Prostate gland (tissue), 2 donors: ENCODE measurements around the gene PPP2R5E. TPM values are rescaled to one million over a fixed set of nuclear protein-coding genes. Genes with fewer than 3 reads are reported as not detected.
"Not testable (repeated sequence)": the region's sequence is repeated elsewhere in the genome, so short reads cannot be mapped to it uniquely, and the experiment has no call there.

Source experiments
- DNase-seq: peaks from one replicate; pipeline ENCODE4 v3.0.0-alpha.2; 2019; ENCODE audit warnings: low spot score
- H3K27ac ChIP-seq, 2 donors: fragments of 200-600 bp; sonication (generic); 2 replicates each; pipeline ENCODE4 v1.5.1; 2017 to 2019
- H3K27me3 ChIP-seq: fragments of 200-600 bp; sonication (generic); replicated peaks from 2 replicates; pipeline ENCODE4 v1.5.1; 2019; ENCODE audit not compliant: insufficient read depth
- H3K36me3 ChIP-seq, 2 donors: fragments of 200-600 bp; sonication (generic); 1 replicate in 1 of 2; 2 replicates in 1 of 2; pipeline versions ENCODE4 v1.5.1 to v1.8.1; 2017 to 2019
- H3K4me1 ChIP-seq: fragments of 200-600 bp; sonication (generic); replicated peaks from 2 replicates; pipeline ENCODE4 v1.5.1; 2019
- H3K4me3 ChIP-seq, 2 donors: fragments of 200-600 bp; sonication (generic); 2 replicates each; pipeline ENCODE4 v1.5.1; 2017 to 2019
- H3K9me3 ChIP-seq: fragments of 200-600 bp; sonication (generic); 2 replicates; pipeline ENCODE4 v1.5.1; 2017
- POLR2A ChIP-seq: fragments of 450-650 bp; IDR thresholded peaks from one replicate; pipeline ENCODE4 v1.6.1; 2016; ENCODE audit warnings: antibody characterized with exemption, mild to moderate bottlenecking
- POLR2AphosphoS5 ChIP-seq: sonication (generic); formaldehyde crosslinking; IDR thresholded peaks from one replicate; pipeline ENCODE4 v1.6.1; 2017; ENCODE audit warnings: antibody characterized with exemption
- WGBS: methylation state at CpG from one replicate; pipeline ENCODE4 v1.1.5; 2018; 5-methylcytosine and 5-hydroxymethylcytosine counted together
- intact Hi-C: fragments of 100-400 bp; cut with DNase I; formaldehyde crosslinking; loops from one replicate; pipeline ENCODE4 v1.14.2; 2022
- total RNA-seq, 2 donors: library from RNA; depleted of rRNA; stranded (reverse); fragments of >200 nt; gene quantifications; one replicate each; pipeline ENCODE4 v1.1.0, GENCODE V29; 2016
- TF ChIP-seq, protein P1 (sequence below), 4 experiments: fragments of 200-600 bp in 2 of 4; fragments of 450-650 bp in 2 of 4; sonication (generic) in 2 of 4; IDR thresholded peaks; 1 replicate in 3 of 4; 2 replicates in 1 of 4; pipeline ENCODE4 v1.5.1; 2016 to 2019; ENCODE audit warnings: antibody characterized with exemption in 4 of 4, mild to moderate bottlenecking in 2 of 4, moderate library complexity in 2 of 4

The PPP2R5E gene
- total RNA-seq, 2 donors from 2014 or later = 23.5 to 30.0 TPM

DNA sequence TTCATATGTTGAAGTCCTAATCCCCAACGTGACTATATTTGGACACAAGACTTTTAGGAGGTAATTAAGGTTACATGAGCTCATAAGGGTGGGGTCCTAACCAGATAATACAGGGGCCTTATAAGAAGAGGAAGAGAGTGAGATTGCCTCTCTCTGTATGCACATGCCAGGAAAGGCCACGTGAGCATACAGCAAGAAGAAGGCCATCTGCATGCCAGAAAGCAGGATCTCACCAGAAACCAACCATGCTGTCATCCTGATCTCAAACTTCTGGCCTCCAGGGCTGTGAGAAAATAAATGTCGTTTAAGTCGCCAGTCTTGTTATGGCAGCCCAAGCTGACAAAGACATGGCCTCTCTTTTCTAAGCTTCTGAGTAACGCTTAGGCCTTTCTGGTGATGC is 155.5 kb downstream of the PPP2R5E start:
- Histone ChIP-seq H3K4me3 (no peak overlapping the region), H3K4me1 (no peaks in the 10 kb centered on the region), H3K27ac (no peak overlapping the region), H3K36me3 (no peaks in the 10 kb centered on the region), H3K9me3 (no peaks in the 10 kb centered on the region), H3K27me3 (no peaks in the 10 kb centered on the region)
- no peak for DNase-seq
- 84% methylated on average over 5 of the region's 5 CpGs for WGBS
- TF ChIP-seq POLR2AphosphoS5 = no peak
- TF ChIP-seq, protein P1, sequence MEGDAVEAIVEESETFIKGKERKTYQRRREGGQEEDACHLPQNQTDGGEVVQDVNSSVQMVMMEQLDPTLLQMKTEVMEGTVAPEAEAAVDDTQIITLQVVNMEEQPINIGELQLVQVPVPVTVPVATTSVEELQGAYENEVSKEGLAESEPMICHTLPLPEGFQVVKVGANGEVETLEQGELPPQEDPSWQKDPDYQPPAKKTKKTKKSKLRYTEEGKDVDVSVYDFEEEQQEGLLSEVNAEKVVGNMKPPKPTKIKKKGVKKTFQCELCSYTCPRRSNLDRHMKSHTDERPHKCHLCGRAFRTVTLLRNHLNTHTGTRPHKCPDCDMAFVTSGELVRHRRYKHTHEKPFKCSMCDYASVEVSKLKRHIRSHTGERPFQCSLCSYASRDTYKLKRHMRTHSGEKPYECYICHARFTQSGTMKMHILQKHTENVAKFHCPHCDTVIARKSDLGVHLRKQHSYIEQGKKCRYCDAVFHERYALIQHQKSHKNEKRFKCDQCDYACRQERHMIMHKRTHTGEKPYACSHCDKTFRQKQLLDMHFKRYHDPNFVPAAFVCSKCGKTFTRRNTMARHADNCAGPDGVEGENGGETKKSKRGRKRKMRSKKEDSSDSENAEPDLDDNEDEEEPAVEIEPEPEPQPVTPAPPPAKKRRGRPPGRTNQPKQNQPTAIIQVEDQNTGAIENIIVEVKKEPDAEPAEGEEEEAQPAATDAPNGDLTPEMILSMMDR (IDR thresholded peaks at IDR 0.05) = no peak
- no peak for TF ChIP-seq POLR2A
- intact Hi-C loops = loop anchor here (2.0 to 10.0 kb wide), 2 partner anchors 157 to 377 kb away; no protein-coding TSS in a partner anchor

DNA sequence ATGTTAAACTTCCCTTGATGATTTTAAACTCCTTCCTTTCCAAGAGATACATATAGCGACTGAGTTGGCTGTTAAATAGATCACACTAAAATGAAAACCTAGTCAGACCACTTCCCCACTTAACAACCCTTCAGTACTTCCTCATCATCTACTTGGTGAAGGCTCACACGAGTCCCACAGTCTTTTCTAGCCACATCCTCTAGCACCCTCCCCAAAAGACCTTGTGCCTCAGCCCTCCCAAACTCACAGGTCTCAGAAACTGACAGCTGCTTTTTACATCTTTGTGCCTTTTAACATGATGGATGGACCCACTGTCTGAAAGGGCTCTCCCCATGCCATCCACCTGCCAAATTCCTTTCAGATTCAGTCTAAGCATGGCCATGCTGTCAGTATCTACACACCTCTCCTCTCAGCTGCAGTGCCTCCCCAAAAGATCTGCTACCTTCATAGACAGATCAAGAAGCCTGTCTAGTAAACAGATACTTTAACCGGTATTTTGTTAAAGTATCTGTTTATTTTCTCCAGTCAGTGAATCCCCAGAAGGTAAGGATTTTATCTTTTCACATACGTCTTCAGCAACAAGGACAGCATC is 159.3 kb downstream of the PPP2R5E start:
- no peak for DNase-seq
- Histone ChIP-seq H3K27me3 (no peaks in the 10 kb centered on the region), H3K27ac (no peak overlapping the region), H3K36me3 (peaks cover 0 to 6% of the 10 kb centered on the region in 2 donors), H3K4me1 (no peaks in the 10 kb centered on the region), H3K4me3 (no peak overlapping the region), H3K9me3 (no peaks in the 10 kb centered on the region)
- intact Hi-C loops = loop anchor here (10.0 kb wide), 1 partner anchor 381 kb away; no protein-coding TSS in a partner anchor
- no peak for TF ChIP-seq POLR2A
- TF ChIP-seq POLR2AphosphoS5 = no peak
- TF ChIP-seq, protein P1 (IDR thresholded peaks at IDR 0.05) = no peak
- 83% methylated on average over 4 of the region's 4 CpGs for WGBS

DNA sequence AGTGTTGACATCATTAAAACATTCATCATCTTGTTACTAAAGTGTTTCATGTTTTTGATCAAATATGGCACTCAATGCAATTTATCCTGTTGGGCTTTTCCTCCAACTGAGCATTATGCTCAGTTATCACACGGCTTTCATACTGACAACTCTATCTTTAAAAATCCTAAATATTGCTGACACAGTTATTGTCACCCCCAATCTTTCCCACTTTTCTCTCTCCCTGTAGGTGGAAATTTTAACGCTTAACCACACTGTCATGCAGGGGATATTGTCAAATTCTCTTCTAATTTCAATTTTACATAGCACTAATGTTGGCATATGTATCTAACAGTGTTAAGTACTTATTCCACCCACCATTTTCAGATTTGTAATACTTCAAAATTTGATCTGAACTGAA is 164.7 kb downstream of the PPP2R5E start:
- H3K27ac ChIP-seq = no peak overlapping the region
- no peaks in the 10 kb centered on the region for H3K27me3 ChIP-seq
- H3K4me3 ChIP-seq = no peak overlapping the region
- DNase-seq = no peak
- no peaks in the 10 kb centered on the region for H3K4me1 ChIP-seq
- intact Hi-C loops = no loop called here
- WGBS = 99% methylated on average over 2 of the region's 2 CpGs
- TF ChIP-seq POLR2A = no peak
- no peak for TF ChIP-seq POLR2AphosphoS5
- TF ChIP-seq, protein P1 (IDR thresholded peaks at IDR 0.05) = no peak
- peaks cover 0 to 6% of the 10 kb centered on the region in 2 donors for H3K36me3 ChIP-seq
- H3K9me3 ChIP-seq = no peaks in the 10 kb centered on the region

DNA sequence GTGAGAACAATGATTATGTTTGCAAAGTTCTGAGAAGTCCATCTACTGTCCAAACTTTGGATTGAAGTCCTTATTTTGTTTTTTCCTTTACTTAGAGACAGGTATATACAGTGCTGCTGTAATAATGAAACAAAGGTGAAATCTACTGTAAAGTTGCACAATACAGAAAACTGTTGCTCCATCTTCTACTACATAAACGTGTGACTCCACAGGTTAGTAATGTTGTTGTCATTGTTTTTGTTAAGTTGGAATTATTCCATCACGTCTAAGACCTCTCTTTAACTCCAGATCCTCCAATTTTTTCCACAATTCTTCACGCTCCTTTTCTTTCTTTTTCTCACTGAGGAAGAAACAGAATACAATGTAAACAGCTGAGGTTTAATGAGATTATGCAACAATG is 167.4 kb downstream of the PPP2R5E start:
- Histone ChIP-seq H3K36me3 (no peaks in the 10 kb centered on the region), H3K27me3 (no peaks in the 10 kb centered on the region), H3K4me3 (no peak overlapping the region), H3K4me1 (no peaks in the 10 kb centered on the region), H3K27ac (no peak overlapping the region), H3K9me3 (no peaks in the 10 kb centered on the region)
- 45% methylated on average over 3 of the region's 3 CpGs for WGBS
- TF ChIP-seq POLR2AphosphoS5 (no peak), POLR2A (no peak)
- TF ChIP-seq, protein P1 (IDR thresholded peaks at IDR 0.05) = no peak
- no peak for DNase-seq
- intact Hi-C loops = no loop called here

DNA sequence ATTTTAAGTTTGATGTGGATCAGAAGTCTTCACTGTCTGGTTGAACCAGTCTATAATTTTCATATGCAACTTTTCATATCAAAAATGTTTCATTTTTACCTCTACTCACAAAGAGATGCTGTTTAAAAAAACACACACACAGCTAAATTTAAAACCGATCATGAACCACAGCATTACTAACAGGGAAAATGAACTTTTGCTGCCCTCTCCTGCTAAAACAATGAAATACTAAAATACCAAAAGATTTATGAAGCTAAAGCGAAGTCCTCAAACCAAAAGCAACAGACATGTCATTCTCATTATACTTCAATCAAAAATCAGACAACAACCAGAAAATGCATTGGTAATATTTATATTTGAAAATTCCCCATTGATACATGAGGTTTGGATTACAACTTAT is 171.6 kb downstream of the PPP2R5E start:
- H3K27ac ChIP-seq, intact Hi-C loops, DNase-seq, H3K4me1 ChIP-seq, H3K27me3 ChIP-seq, H3K4me3 ChIP-seq, H3K36me3 ChIP-seq, H3K9me3 ChIP-seq: not testable (repeated sequence)
- 54% methylated on average over 2 of the region's 2 CpGs for WGBS
